ENCODE data around the gene CALY. TPM values are rescaled to one million over a fixed set of nuclear protein-coding genes. Genes with fewer than 3 reads are reported as not detected.

The CALY gene
- total RNA-seq, 2 donors from 2014 or later, result 9.4 TPM; not detected in 1

DNA sequence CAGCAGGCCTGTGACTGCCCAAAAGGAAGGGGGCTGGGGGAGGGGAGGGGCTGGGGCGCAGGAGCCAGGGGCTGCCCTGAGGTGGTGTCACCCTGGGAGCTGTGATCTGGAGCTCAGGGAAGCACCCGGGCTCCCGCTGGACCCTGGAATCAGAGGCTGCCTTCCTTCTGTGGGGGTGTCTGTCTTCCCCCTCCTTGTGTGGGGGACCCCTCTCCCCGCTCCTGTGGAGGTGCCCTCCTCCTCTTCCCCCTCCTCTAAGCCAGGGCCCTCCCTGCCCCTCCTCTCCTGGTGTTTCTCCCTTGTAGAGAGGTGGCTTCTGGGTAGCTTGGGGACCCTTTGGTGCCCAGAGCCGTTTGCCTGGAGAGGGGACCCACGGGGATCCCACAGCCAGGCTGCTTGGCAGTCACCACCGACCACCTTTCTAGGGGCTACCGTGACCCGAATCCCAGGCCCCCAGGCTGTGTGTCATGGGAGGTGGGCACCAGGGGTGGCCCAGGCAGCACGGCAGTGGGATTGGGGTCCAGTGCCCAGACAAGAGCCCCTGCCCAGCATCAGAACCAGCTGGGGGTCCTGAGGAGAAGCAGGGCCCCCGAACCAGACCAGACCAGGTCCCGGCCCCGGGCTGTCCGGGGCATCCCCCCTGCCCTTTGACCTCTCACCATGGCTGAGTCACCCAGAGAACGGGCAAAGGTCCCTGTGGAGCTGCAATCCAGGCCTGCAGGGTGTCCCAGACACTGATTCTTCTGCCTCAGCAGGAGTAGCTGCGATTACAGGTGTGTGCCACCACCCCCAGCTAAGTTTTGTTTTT, 11.2 kb upstream of the CALY start:
- intact Hi-C loops (cut with DNase I), result no loop called here
- DNase-seq (ENCODE audit: low spot score), result no peak
- Histone ChIP-seq H3K4me3 (no peak overlapping the region), H3K4me1 (replicated peaks) (no peaks in the 10 kb centered on the region), H3K27ac (no peak overlapping the region), H3K27me3 (replicated peaks; ENCODE audit: insufficient read depth) (peaks cover 6% of the 10 kb centered on the region), H3K9me3 (no peaks in the 10 kb centered on the region), H3K36me3 (no peaks in the 10 kb centered on the region)
- 56% methylated on average over 16 of the region's 16 CpGs for WGBS
- TF ChIP-seq POLR2A (IDR thresholded peaks at IDR 0.05), result no peak
- TF ChIP-seq, protein P1, sequence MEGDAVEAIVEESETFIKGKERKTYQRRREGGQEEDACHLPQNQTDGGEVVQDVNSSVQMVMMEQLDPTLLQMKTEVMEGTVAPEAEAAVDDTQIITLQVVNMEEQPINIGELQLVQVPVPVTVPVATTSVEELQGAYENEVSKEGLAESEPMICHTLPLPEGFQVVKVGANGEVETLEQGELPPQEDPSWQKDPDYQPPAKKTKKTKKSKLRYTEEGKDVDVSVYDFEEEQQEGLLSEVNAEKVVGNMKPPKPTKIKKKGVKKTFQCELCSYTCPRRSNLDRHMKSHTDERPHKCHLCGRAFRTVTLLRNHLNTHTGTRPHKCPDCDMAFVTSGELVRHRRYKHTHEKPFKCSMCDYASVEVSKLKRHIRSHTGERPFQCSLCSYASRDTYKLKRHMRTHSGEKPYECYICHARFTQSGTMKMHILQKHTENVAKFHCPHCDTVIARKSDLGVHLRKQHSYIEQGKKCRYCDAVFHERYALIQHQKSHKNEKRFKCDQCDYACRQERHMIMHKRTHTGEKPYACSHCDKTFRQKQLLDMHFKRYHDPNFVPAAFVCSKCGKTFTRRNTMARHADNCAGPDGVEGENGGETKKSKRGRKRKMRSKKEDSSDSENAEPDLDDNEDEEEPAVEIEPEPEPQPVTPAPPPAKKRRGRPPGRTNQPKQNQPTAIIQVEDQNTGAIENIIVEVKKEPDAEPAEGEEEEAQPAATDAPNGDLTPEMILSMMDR (IDR thresholded peaks at IDR 0.05), result no peak

DNA sequence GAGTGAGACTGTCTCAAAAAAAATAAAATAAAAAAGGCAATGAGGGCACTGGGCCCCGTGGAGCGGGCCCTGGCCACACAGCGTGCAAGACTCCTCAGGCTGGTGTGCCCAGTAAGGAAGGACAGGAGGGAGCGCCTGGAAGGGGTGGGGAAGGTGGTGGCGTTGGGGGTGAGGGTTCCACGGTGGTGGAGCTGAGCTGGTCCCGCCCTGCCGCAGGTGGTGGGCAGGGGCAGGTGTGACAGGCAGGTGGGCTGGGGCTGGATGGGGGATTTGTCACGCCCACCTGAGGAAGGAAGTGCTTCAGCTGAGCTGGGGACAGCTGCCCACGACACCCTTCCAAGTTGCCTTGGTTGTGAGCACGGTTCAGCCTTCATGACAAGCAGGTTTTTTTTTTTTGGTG, 9.7 kb upstream of the CALY start:
- intact Hi-C loops (cut with DNase I), result no loop called here
- H3K36me3 ChIP-seq, result no peaks in the 10 kb centered on the region
- no peak overlapping the region for H3K27ac ChIP-seq
- H3K4me3 ChIP-seq, result no peak overlapping the region
- DNase-seq (ENCODE audit: low spot score), result no peak
- TF ChIP-seq POLR2A (IDR thresholded peaks at IDR 0.05) (no peak), POLR2AphosphoS5 (IDR thresholded peaks at IDR 0.05) (no peak)
- TF ChIP-seq, protein P1 (IDR thresholded peaks at IDR 0.05), result no peak
- no peaks in the 10 kb centered on the region for H3K4me1 ChIP-seq (replicated peaks)
- 49% methylated on average over 11 of the region's 11 CpGs for WGBS
- H3K9me3 ChIP-seq, result no peaks in the 10 kb centered on the region
- peaks cover 7% of the 10 kb centered on the region for H3K27me3 ChIP-seq (replicated peaks; ENCODE audit: insufficient read depth)

DNA sequence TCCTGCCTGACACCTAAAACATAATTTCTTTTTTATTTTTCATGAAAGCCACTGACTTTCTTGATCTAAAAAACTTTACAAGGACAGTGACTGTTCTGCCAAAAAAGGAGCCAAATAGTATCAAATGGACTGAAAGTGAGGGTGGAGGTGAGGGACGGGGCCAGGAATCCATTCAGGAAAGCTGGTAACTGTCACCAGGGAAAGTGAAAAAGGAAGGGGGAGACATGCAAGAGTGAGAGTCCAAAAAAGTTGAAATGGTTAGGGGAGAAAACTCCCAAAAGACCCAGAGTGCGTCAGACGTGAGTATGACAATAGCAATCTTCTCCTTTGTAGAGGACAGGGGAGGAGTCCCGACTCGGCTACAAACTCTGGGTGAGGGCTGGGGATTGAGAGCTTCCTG, 7.5 kb upstream of the CALY start:
- WGBS, result 48% methylated on average over 5 of the region's 5 CpGs

DNA sequence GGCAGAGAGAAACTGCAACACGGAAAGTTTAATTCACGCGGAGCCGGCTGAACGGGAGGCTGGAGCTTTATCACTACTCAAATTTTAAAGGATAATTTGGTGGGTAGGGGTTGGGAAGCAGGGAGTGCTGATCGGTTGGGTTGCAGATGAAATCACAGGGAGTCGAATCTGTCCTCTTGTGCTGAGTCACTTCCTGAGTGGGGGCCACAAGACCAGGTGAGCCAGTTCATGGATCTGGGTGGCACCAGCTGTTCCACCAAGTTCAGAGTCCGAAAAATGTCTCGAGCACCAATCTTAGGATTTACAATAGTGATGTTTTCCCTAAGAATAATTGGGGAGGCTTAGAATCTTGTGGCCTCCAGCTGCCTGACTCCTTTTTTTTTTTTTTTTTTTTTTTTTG, 6.9 kb upstream of the CALY start:
- no peaks in the 10 kb centered on the region for H3K4me1 ChIP-seq (replicated peaks)
- no peaks in the 10 kb centered on the region for H3K9me3 ChIP-seq
- TF ChIP-seq POLR2A (IDR thresholded peaks at IDR 0.05), result no peak
- TF ChIP-seq POLR2AphosphoS5 (IDR thresholded peaks at IDR 0.05), result no peak
- TF ChIP-seq, protein P1 (IDR thresholded peaks at IDR 0.05), result no peak
- H3K4me3 ChIP-seq, result no peak overlapping the region
- intact Hi-C loops (cut with DNase I), result no loop called here
- WGBS, result 47% methylated on average over 9 of the region's 9 CpGs
- no peak overlapping the region for H3K27ac ChIP-seq
- DNase-seq (ENCODE audit: low spot score), result no peak
- H3K36me3 ChIP-seq, result no peaks in the 10 kb centered on the region
- H3K27me3 ChIP-seq (replicated peaks; ENCODE audit: insufficient read depth), result peaks cover 8% of the 10 kb centered on the region

More for the DNA sequence above, 7.5 kb upstream of the CALY start:
- no peaks in the 10 kb centered on the region for H3K9me3 ChIP-seq
- no peaks in the 10 kb centered on the region for H3K4me1 ChIP-seq (replicated peaks)
- no peak for DNase-seq (ENCODE audit: low spot score)
- no peak overlapping the region for H3K4me3 ChIP-seq
- H3K27ac ChIP-seq, result no peak overlapping the region
- no peaks in the 10 kb centered on the region for H3K36me3 ChIP-seq
- intact Hi-C loops (cut with DNase I), result no loop called here
- H3K27me3 ChIP-seq (replicated peaks; ENCODE audit: insufficient read depth), result peaks cover 8% of the 10 kb centered on the region
- TF ChIP-seq POLR2A (IDR thresholded peaks at IDR 0.05) (no peak), POLR2AphosphoS5 (IDR thresholded peaks at IDR 0.05) (no peak)
- TF ChIP-seq, protein P1 (IDR thresholded peaks at IDR 0.05), result no peak

DNA sequence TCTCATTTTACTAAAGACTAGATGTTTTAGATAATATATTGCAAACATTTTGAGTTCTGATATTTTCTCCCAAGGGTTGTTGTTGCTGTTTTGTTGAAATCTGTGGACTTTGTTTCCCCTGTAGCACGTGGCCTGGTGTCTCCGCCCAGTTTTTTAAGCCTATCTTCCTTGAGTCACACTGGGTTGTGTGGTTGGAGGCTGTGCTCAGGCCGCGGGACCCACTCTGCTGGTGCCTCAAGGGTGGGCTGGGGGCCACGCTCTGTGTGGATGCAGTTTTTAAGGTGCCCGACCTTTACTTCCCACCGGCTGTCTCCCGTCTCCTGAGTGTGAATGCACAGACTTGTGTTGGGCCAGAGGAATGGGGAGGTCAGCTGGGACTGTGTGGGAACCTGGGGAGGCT, 6.2 kb upstream of the CALY start:
- WGBS, result 75% methylated on average over 8 of the region's 8 CpGs
- Histone ChIP-seq H3K9me3 (no peaks in the 10 kb centered on the region), H3K4me1 (replicated peaks) (no peaks in the 10 kb centered on the region), H3K36me3 (no peaks in the 10 kb centered on the region), H3K27ac (no peak overlapping the region), H3K4me3 (no peak overlapping the region), H3K27me3 (replicated peaks; ENCODE audit: insufficient read depth) (peaks cover 8% of the 10 kb centered on the region)
- no peak for DNase-seq (ENCODE audit: low spot score)
- TF ChIP-seq POLR2AphosphoS5 (IDR thresholded peaks at IDR 0.05) (no peak), POLR2A (IDR thresholded peaks at IDR 0.05) (no peak)
- TF ChIP-seq, protein P1 (IDR thresholded peaks at IDR 0.05), result no peak
- intact Hi-C loops (cut with DNase I), result no loop called here
